Prostate gland (tissue), 2 donors: ENCODE measurements around the gene C1QTNF6.

Experiments
- POLR2A ChIP-seq: fragments of 450-650 bp; IDR thresholded peaks from one replicate; pipeline ENCODE4 v1.6.1; 2016; ENCODE audit warnings: antibody characterized with exemption, mild to moderate bottlenecking
- POLR2AphosphoS5 ChIP-seq: sonication (generic); formaldehyde crosslinking; IDR thresholded peaks from one replicate; pipeline ENCODE4 v1.6.1; 2017; ENCODE audit warnings: antibody characterized with exemption
- TF ChIP-seq, protein P1 (sequence below), 4 experiments: fragments of 200-600 bp in 2 of 4; fragments of 450-650 bp in 2 of 4; sonication (generic) in 2 of 4; IDR thresholded peaks; 1 replicate in 3 of 4; 2 replicates in 1 of 4; pipeline ENCODE4 v1.5.1; 2016 to 2019; ENCODE audit warnings: antibody characterized with exemption in 4 of 4, mild to moderate bottlenecking in 2 of 4, moderate library complexity in 2 of 4

DNA sequence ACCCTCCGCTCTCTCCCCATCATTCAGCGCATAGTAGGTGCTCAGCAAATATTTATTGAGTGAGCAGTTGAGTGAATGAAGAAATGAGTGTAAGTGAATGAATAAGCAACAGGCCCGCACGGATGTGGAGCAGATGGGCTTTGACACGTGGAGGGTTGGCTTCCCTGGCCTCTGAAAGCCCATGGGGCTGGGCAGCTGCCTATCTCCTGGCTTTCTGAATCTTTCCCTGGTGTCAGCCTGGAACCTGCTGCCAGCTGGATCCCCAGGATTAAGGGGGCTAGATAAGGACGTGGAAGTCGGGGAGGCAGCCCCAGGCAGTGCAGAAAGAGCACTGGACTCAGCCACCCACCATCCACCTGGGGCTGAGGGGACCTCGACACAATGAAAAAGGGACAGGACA lies 50.9 kb downstream of the C1QTNF6 start:
- TF ChIP-seq, protein P1, sequence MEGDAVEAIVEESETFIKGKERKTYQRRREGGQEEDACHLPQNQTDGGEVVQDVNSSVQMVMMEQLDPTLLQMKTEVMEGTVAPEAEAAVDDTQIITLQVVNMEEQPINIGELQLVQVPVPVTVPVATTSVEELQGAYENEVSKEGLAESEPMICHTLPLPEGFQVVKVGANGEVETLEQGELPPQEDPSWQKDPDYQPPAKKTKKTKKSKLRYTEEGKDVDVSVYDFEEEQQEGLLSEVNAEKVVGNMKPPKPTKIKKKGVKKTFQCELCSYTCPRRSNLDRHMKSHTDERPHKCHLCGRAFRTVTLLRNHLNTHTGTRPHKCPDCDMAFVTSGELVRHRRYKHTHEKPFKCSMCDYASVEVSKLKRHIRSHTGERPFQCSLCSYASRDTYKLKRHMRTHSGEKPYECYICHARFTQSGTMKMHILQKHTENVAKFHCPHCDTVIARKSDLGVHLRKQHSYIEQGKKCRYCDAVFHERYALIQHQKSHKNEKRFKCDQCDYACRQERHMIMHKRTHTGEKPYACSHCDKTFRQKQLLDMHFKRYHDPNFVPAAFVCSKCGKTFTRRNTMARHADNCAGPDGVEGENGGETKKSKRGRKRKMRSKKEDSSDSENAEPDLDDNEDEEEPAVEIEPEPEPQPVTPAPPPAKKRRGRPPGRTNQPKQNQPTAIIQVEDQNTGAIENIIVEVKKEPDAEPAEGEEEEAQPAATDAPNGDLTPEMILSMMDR (IDR thresholded peaks at IDR 0.05), result no peak
- TF ChIP-seq POLR2A (no peak), POLR2AphosphoS5 (no peak)
